Smooth muscle cell (in vitro differentiated cells): ENCODE results near the gene DPYSL3. TPM values are rescaled to one million over a fixed set of nuclear protein-coding genes. Genes with fewer than 3 reads are reported as not detected.
A peak's percentile ranks its signal among the peaks of the same experiment; 100 is the strongest.

Experiments
- DNase-seq: peaks from one replicate; lab custom pipeline; 2025; ENCODE audit not compliant: unreplicated experiment; lab: John Stamatoyannopoulos, UW
- H2AFZ ChIP-seq: fragments of 200-600 bp; sonication (generic); 2 replicates; pipeline ENCODE4 v1.6.0; 2016; ENCODE audit warnings: antibody characterized with exemption, low read depth, mild to moderate bottlenecking
- H3F3A ChIP-seq: fragments of 200-600 bp; sonication (generic); 2 replicates; pipeline ENCODE4 v1.6.0; 2017; ENCODE audit warnings: antibody characterized with exemption, low read depth
- H3K27ac ChIP-seq: fragments of 200-600 bp; sonication (generic); 2 replicates; pipeline ENCODE4 v1.5.1; 2016; ENCODE audit warnings: low read depth, mild to moderate bottlenecking
- H3K27me3 ChIP-seq: fragments of 200-600 bp; sonication (generic); 2 replicates; pipeline ENCODE4 v1.6.1; 2016; ENCODE audit warnings: low read depth, mild to moderate bottlenecking
- H3K36me3 ChIP-seq: fragments of 200-600 bp; sonication (generic); 2 replicates; pipeline ENCODE4 v1.5.1; 2016; ENCODE audit warnings: low read depth
- H3K4me1 ChIP-seq: fragments of 200-600 bp; sonication (generic); 2 replicates; pipeline ENCODE4 v1.5.1; 2016; ENCODE audit warnings: low read depth
- H3K4me2 ChIP-seq: fragments of 200-600 bp; sonication (generic); 2 replicates; pipeline ENCODE4 v1.6.0; 2016; ENCODE audit warnings: mild to moderate bottlenecking
- H3K4me3 ChIP-seq: fragments of 200-600 bp; sonication (generic); 2 replicates; pipeline ENCODE4 v1.5.1; 2016; ENCODE audit warnings: mild to moderate bottlenecking
- H3K79me2 ChIP-seq: fragments of 200-600 bp; sonication (generic); 2 replicates; pipeline ENCODE4 v1.6.0; 2016; ENCODE audit warnings: low read depth, mild to moderate bottlenecking
- H3K9ac ChIP-seq: fragments of 200-600 bp; sonication (generic); 2 replicates; pipeline ENCODE4 v1.6.0; 2016; ENCODE audit warnings: low read depth
- H3K9me3 ChIP-seq: fragments of 200-600 bp; sonication (generic); replicated peaks from 2 replicates; pipeline ENCODE4 v1.5.1; 2016; ENCODE audit warnings: low read depth
- H4K20me1 ChIP-seq: fragments of 200-600 bp; sonication (generic); 2 replicates; pipeline ENCODE4 v1.6.0; 2016; ENCODE audit warnings: low read depth
- WGBS: methylation state at CpG from one replicate; pipeline ENCODE4 v1.1.7; 2016; ENCODE audit warnings: low lambda C conversion rate; 5-methylcytosine and 5-hydroxymethylcytosine counted together
- polyA plus RNA-seq: library from polyadenylated mRNA; unstranded; fragments of >200 nt; fragmentation: Nextera tagmentation; extraction: Ambion mirVana; gene quantifications from 2 replicates; pipeline ENCODE4 v1.2.1, GENCODE V29; 2016
- total RNA-seq: library from RNA; depleted of rRNA; stranded (reverse); fragments of >200 nt; gene quantifications from 2 replicates; pipeline ENCODE4 v1.2.3, GENCODE V29; 2014
- TF ChIP-seq, protein P1 (sequence below): fragments of 200-600 bp; sonication (generic); IDR thresholded peaks from 2 replicates; pipeline ENCODE4 v1.5.1; 2017; ENCODE audit warnings: borderline replicate concordance, mild to moderate bottlenecking, antibody characterized with exemption; ENCODE audit not compliant: insufficient read depth, poor library complexity, severe bottlenecking

DPYSL3 gene
- total and polyA plus RNA-seq, 2 experiments from 2014 or later = 65.5 to 124 TPM

DNA sequence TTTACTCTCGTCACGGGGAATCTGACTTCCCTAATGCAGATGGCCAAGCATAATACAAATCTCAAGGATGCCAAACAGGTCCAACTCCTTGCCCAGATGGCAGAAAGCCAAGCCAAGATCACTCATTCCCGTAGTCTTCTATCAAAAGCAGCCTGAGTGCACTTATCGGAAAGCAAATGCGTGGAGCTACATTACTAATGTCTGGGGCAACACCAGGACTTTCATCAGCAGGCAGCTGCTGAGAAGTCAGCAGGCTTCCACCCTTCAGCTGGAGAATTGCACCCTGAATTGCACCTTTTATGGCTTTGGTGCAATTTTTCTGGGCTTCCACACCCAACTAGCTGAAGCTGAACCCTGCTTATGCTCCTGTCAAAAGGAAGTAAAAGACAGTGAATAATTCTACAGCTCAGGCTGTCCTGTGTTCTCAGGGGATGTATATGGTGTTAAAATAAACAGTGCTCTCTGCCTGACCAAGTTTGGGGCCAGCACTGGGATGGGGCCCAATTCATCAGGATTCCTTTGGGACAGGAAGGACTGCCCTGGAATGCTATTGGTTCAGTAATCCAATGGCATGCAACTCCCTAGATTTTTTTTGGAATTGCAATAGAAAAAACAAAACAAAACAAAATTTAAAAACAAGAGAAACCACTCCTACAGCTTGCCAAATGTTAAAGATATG is 92.6 kb downstream of the DPYSL3 start:
- Histone ChIP-seq H3K27me3 (no peaks in the 10 kb centered on the region), H3K9ac (no peak overlapping the region), H4K20me1 (peaks cover 4% of the 10 kb centered on the region), H3K4me1 (peaks cover 19% of the 10 kb centered on the region), H3K36me3 (no peaks in the 10 kb centered on the region), H2AFZ (no peak overlapping the region), H3F3A (peaks cover 5% of the 10 kb centered on the region), H3K27ac (peak overlapping the region; percentile 59), H3K4me3 (no peak overlapping the region), H3K9me3 (no peaks in the 10 kb centered on the region), H3K79me2 (peaks cover 34% of the 10 kb centered on the region), H3K4me2 (peak overlapping the region; percentile 73)
- no peak for DNase-seq
- TF ChIP-seq, protein P1, sequence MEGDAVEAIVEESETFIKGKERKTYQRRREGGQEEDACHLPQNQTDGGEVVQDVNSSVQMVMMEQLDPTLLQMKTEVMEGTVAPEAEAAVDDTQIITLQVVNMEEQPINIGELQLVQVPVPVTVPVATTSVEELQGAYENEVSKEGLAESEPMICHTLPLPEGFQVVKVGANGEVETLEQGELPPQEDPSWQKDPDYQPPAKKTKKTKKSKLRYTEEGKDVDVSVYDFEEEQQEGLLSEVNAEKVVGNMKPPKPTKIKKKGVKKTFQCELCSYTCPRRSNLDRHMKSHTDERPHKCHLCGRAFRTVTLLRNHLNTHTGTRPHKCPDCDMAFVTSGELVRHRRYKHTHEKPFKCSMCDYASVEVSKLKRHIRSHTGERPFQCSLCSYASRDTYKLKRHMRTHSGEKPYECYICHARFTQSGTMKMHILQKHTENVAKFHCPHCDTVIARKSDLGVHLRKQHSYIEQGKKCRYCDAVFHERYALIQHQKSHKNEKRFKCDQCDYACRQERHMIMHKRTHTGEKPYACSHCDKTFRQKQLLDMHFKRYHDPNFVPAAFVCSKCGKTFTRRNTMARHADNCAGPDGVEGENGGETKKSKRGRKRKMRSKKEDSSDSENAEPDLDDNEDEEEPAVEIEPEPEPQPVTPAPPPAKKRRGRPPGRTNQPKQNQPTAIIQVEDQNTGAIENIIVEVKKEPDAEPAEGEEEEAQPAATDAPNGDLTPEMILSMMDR = no peak
- WGBS = 34% methylated on average over 5 of the region's 5 CpGs

- no peaks in the 10 kb centered on the region for H3K27me3 ChIP-seq
- no peak overlapping the region for H3K9ac ChIP-seq
- H3K4me2 ChIP-seq = no peak overlapping the region
- H3K36me3 ChIP-seq = no peaks in the 10 kb centered on the region
- no peak overlapping the region for H2AFZ ChIP-seq
- peaks cover 5% of the 10 kb centered on the region for H3F3A ChIP-seq
- no peak overlapping the region for H3K4me3 ChIP-seq
- H3K79me2 ChIP-seq = peaks cover 17% of the 10 kb centered on the region
- no peak for DNase-seq
- peaks cover 23% of the 10 kb centered on the region for H3K4me1 ChIP-seq
- no peaks in the 10 kb centered on the region for H3K9me3 ChIP-seq
- TF ChIP-seq, protein P1 = no peak
- H4K20me1 ChIP-seq = peaks cover 4% of the 10 kb centered on the region
- WGBS = 87% methylated on average over 3 of the region's 3 CpGs
- H3K27ac ChIP-seq = peak overlapping the region; percentile 59
These were observed 94.2 kb downstream of the DPYSL3 start for GRCh38 chr5:147415651-147416050.

DNA sequence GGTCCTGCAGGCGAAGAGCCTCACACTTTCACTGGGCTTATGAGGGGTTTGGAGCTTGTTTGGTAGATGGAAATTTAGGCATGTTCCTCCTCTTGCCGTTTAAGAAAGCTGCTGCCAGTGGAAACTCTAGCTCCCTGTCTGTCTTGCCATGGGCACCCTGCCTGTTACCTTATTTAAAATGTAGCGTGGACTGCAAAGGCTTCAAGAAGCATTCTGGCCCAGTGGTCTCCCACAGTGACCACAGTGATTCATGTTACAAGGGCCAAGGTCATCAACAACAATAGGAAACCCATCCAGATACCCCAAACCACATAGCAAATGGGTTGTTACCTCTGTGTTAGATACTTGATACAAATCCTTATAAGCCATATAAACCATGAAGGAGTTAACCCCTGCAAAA is 96.6 kb downstream of the DPYSL3 start:
- H3K9me3 ChIP-seq = no peaks in the 10 kb centered on the region
- H3K27me3 ChIP-seq = no peaks in the 10 kb centered on the region
- H3K36me3 ChIP-seq = no peaks in the 10 kb centered on the region
- H3K4me1 ChIP-seq = peaks cover 22% of the 10 kb centered on the region
- H3K79me2 ChIP-seq = no peaks in the 10 kb centered on the region
- H3K27ac ChIP-seq = no peak overlapping the region
- TF ChIP-seq, protein P1 = no peak
- H3F3A ChIP-seq = peaks cover 5% of the 10 kb centered on the region
- no peak overlapping the region for H2AFZ ChIP-seq
- no peak for DNase-seq
- 55% methylated on average over 3 of the region's 3 CpGs for WGBS
- peaks cover 4% of the 10 kb centered on the region for H4K20me1 ChIP-seq
- no peak overlapping the region for H3K4me3 ChIP-seq
- no peak overlapping the region for H3K4me2 ChIP-seq
- H3K9ac ChIP-seq = no peak overlapping the region

- H3K27me3 ChIP-seq = no peaks in the 10 kb centered on the region
- H3K4me1 ChIP-seq = peaks cover 17% of the 10 kb centered on the region
- H3K4me2 ChIP-seq = no peak overlapping the region
- H3K9ac ChIP-seq = no peak overlapping the region
- no peaks in the 10 kb centered on the region for H3K79me2 ChIP-seq
- no peak overlapping the region for H3K4me3 ChIP-seq
- no peak overlapping the region for H3K27ac ChIP-seq
- peaks cover 8% of the 10 kb centered on the region for H3F3A ChIP-seq
- H3K36me3 ChIP-seq = no peaks in the 10 kb centered on the region
- no peaks in the 10 kb centered on the region for H3K9me3 ChIP-seq
- no peak overlapping the region for H2AFZ ChIP-seq
- no peak for DNase-seq
- no peaks in the 10 kb centered on the region for H4K20me1 ChIP-seq
- 98% methylated on average over 2 of the region's 2 CpGs for WGBS
- TF ChIP-seq, protein P1 = no peak
These were observed 97.3 kb downstream of the DPYSL3 start for GRCh38 chr5:147412561-147412960.
